Measurements from ENCODE around the gene CD300H. TPM values are rescaled to one million over a fixed set of nuclear protein-coding genes. Genes with fewer than 3 reads are reported as not detected.

The CD300H gene
- total RNA-seq, 1 donor from 2014 or later: not detected

- H3K4me2 ChIP-seq: no peak overlapping the region
- no peaks in the 10 kb centered on the region for H3K36me3 Mint-ChIP-seq
- H3K4me1 ChIP-seq: no peaks in the 10 kb centered on the region
- H3K27me3 Mint-ChIP-seq (ENCODE audit: insufficient read depth, low read depth): peaks cover 8% of the 10 kb centered on the region
- H3K36me3 ChIP-seq: no peaks in the 10 kb centered on the region
- no peaks in the 10 kb centered on the region for H3K4me1 Mint-ChIP-seq
- no peak overlapping the region for H3K4me3 Mint-ChIP-seq
- H3F3A ChIP-seq (ENCODE audit: low read depth): no peaks in the 10 kb centered on the region
- H3K27ac ChIP-seq: no peak overlapping the region
- no peak overlapping the region for H3K4me3 ChIP-seq
- no peak overlapping the region for H3K27ac Mint-ChIP-seq
- H4K20me1 ChIP-seq (ENCODE audit: low read depth): no peaks in the 10 kb centered on the region
- no peak for TF ChIP-seq CTCF (IDR thresholded peaks at IDR 0.05)
- TF ChIP-seq EZH2phosphoT487 (IDR thresholded peaks at IDR 0.05): no peak
- no peak for TF ChIP-seq EZH2 (IDR thresholded peaks at IDR 0.05)
- peaks cover 4% of the 10 kb centered on the region for H3K9me3 Mint-ChIP-seq
- no peak overlapping the region for H2AFZ ChIP-seq (replicated peaks)
- DNase-seq (ENCODE audit: low spot score): no peak
- H3K9me3 ChIP-seq (ENCODE audit: low read depth): peaks cover 5% of the 10 kb centered on the region
- H3K9ac ChIP-seq: no peak overlapping the region
- H3K79me2 ChIP-seq (ENCODE audit: low read depth): no peaks in the 10 kb centered on the region
- peaks cover 6% of the 10 kb centered on the region for H3K27me3 ChIP-seq
Measured at GRCh38 chr17:74522381-74523105, 44.8 kb downstream of the CD300H start.

DNA sequence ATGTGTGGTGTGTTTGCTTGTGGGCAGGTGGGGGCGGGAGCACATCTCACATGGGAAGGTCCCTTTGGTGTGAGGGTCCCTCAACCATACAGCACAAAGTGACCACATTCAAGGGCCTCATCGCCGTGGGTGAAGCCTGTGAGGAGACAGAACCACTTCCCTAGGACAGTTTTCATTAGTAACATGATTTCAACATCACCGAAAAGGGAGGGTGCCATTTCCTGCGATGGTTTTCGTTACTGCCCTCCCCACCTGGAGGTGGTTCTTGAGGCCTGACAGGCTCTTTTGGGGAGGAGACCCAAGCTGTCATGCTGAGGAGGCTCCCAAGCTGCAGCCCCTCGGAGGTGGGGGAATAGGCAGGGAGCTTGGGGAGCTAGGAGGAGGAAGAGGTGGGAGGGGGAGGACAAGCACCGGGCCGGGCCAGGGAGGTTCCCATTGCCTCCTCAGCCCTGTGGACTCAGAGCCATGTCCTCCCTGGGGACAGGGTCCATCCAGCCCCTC, 45.6 kb downstream of the CD300H start:
- peaks cover 5% of the 10 kb centered on the region for H3K27me3 Mint-ChIP-seq (ENCODE audit: insufficient read depth, low read depth)

DNA sequence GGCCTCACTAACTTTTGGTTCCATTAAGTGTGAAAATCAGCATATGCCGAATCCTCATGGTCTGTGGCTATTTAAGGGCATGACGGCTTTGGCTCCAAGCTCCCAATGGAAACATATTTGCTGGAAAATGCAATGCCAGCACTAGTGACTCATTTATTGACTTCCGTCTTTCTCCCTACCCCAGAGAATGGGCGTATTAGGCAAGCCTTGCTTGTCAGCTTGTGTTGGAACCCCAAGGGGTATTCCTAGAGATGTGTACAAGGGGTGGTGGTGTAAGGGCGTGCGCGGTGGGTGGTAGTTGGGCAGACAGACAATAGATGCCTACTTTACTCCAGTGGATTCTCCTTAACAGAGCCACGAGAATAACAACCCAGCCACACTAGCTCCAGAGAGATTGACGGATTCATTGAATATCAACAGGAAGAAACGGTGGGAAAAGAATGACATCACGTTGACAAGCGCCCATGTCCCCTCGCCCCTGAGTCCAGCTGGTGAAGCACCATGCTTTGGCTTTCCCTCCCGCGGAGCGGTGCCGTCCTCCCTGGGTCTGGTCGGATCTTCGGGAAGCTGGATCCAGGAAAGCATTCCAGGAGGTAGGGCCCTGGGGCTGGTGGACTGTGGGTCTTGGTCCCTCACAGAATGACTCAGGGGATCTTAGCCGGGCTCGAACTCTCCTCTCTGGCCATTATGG, 46.4 kb downstream of the CD300H start:
- Mint-ChIP-seq H3K4me1 (no peaks in the 10 kb centered on the region), H3K4me3 (no peak overlapping the region)
- TF ChIP-seq EZH2phosphoT487 (IDR thresholded peaks at IDR 0.05) (no peak), EZH2 (IDR thresholded peaks at IDR 0.05) (no peak), CTCF (IDR thresholded peaks at IDR 0.05) (no peak)

More for the DNA sequence above, 45.6 kb downstream of the CD300H start:
- no peaks in the 10 kb centered on the region for H3K36me3 Mint-ChIP-seq
- no peaks in the 10 kb centered on the region for H3F3A ChIP-seq (ENCODE audit: low read depth)
- no peaks in the 10 kb centered on the region for H3K27me3 ChIP-seq
- H3K9ac ChIP-seq: no peak overlapping the region
- H3K4me1 Mint-ChIP-seq: no peaks in the 10 kb centered on the region
- no peak overlapping the region for H3K27ac ChIP-seq
- no peaks in the 10 kb centered on the region for H3K36me3 ChIP-seq
- H2AFZ ChIP-seq (replicated peaks): no peak overlapping the region
- DNase-seq (ENCODE audit: low spot score): no peak
- H3K79me2 ChIP-seq (ENCODE audit: low read depth): no peaks in the 10 kb centered on the region
- no peak overlapping the region for H3K4me3 ChIP-seq
- TF ChIP-seq EZH2phosphoT487 (IDR thresholded peaks at IDR 0.05) (no peak), EZH2 (IDR thresholded peaks at IDR 0.05) (no peak), CTCF (IDR thresholded peaks at IDR 0.05) (no peak)
- H3K27ac Mint-ChIP-seq: no peak overlapping the region
- H3K4me3 Mint-ChIP-seq: no peak overlapping the region
- H3K9me3 Mint-ChIP-seq: peaks cover 4% of the 10 kb centered on the region
- no peaks in the 10 kb centered on the region for H4K20me1 ChIP-seq (ENCODE audit: low read depth)
- H3K9me3 ChIP-seq (ENCODE audit: low read depth): peaks cover 5% of the 10 kb centered on the region
- no peaks in the 10 kb centered on the region for H3K4me1 ChIP-seq
- H3K4me2 ChIP-seq: no peak overlapping the region

More for the DNA sequence above, 46.4 kb downstream of the CD300H start:
- Mint-ChIP-seq H3K9me3 (peaks cover 4% of the 10 kb centered on the region), H3K27me3 (ENCODE audit: insufficient read depth, low read depth) (peaks cover 4% of the 10 kb centered on the region), H3K36me3 (no peaks in the 10 kb centered on the region), H3K27ac (no peak overlapping the region)
- H2AFZ ChIP-seq (replicated peaks): no peak overlapping the region
- H3K27me3 ChIP-seq: no peaks in the 10 kb centered on the region
- H3K36me3 ChIP-seq: no peaks in the 10 kb centered on the region
- no peaks in the 10 kb centered on the region for H4K20me1 ChIP-seq (ENCODE audit: low read depth)
- H3K4me2 ChIP-seq: no peak overlapping the region
- H3K4me3 ChIP-seq: no peak overlapping the region
- no peaks in the 10 kb centered on the region for H3K4me1 ChIP-seq
- peaks cover 5% of the 10 kb centered on the region for H3K9me3 ChIP-seq (ENCODE audit: low read depth)
- H3K27ac ChIP-seq: no peak overlapping the region
- no peaks in the 10 kb centered on the region for H3K79me2 ChIP-seq (ENCODE audit: low read depth)
- no peaks in the 10 kb centered on the region for H3F3A ChIP-seq (ENCODE audit: low read depth)
- H3K9ac ChIP-seq: no peak overlapping the region
- no peak for DNase-seq (ENCODE audit: low spot score)

All from neural progenitor cell (in vitro differentiated cells).